ENCODE measurements around the gene RAPSN. TPM values are rescaled to one million over a fixed set of nuclear protein-coding genes. Genes with fewer than 3 reads are reported as not detected.

The RAPSN gene
- polyA plus RNA-seq, 1 donor from 2014 or later, result not detected

DNA sequence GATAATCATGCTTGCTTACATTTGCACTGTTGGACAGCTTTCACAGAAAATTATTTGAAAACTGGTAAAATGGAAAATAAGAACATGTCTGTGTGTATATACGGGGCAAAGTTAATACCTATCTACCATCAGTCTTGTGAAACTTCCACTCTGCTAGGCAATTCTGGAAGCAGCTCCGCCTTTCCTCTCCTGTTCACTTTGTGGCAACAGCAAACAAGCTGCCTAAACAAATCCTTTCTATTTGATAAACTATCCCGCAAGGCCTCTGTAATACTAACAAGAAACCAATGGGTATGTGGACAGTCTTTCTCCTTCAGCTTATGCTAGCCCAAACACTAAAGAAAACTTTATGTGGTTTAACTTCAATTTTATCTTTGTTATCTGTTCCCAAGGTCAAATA lies 39.2 kb upstream of the RAPSN start:
- Histone ChIP-seq H3K79me2 (replicated peaks; ENCODE audit: insufficient read depth, low read length) (peaks cover 6% of the 10 kb centered on the region), H3K9ac (ENCODE audit: low read length) (no peak overlapping the region), H3K27ac (ENCODE audit: low read length) (no peak overlapping the region), H3K9me3 (ENCODE audit: low read length) (no peaks in the 10 kb centered on the region), H2AFZ (ENCODE audit: low read depth, low read length) (no peak overlapping the region), H4K20me1 (ENCODE audit: insufficient read depth) (no peaks in the 10 kb centered on the region), H3K36me3 (ENCODE audit: insufficient read depth, low read length) (peaks cover 5% of the 10 kb centered on the region), H3K9me2 (ENCODE audit: insufficient read depth, low read length) (no peaks in the 10 kb centered on the region), H3F3A (ENCODE audit: insufficient read depth, low read length, poor library complexity, severe bottlenecking) (no peaks in the 10 kb centered on the region), H3K27me3 (ENCODE audit: insufficient read depth, low read depth, low read length) (no peaks in the 10 kb centered on the region), H3K4me2 (ENCODE audit: low read length) (no peak overlapping the region), H3K4me3 (ENCODE audit: low read length) (no peak overlapping the region)
- no peak for TF ChIP-seq EP300 (conservative IDR thresholded peaks at IDR 0.05; ENCODE audit: poor library complexity, severe bottlenecking)
- TF ChIP-seq MXI1 (conservative IDR thresholded peaks at IDR 0.05; ENCODE audit: poor library complexity, severe bottlenecking), result no peak
- no peak for TF ChIP-seq TAF1 (IDR thresholded peaks at IDR 0.05; ENCODE audit: low read depth)

DNA sequence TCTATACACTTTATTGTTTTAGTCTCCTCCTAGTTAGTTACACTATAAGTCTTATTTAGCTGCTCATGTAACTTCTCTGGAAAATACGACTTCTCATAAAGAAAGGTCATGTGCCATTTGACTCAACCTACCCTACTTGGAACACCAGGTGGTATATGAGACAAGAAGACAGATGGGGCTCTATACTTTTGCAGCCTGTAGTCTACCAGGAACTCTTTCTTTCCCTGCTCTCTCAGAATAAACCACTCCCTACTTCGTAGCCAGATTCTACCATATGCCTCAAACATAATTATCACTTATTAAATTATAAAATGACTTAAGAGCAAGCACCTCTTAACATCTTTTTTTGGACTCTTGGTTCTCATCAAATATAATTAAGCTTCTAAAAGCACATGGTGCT lies 38.5 kb upstream of the RAPSN start:
- no peaks in the 10 kb centered on the region for H3K79me2 ChIP-seq (replicated peaks; ENCODE audit: insufficient read depth, low read length)
- no peak overlapping the region for H3K4me3 ChIP-seq (ENCODE audit: low read length)
- no peaks in the 10 kb centered on the region for H4K20me1 ChIP-seq (ENCODE audit: insufficient read depth)
- peaks cover 5% of the 10 kb centered on the region for H3K36me3 ChIP-seq (ENCODE audit: insufficient read depth, low read length)
- H3K27ac ChIP-seq (ENCODE audit: low read length), result no peak overlapping the region
- no peaks in the 10 kb centered on the region for H3F3A ChIP-seq (ENCODE audit: insufficient read depth, low read length, poor library complexity, severe bottlenecking)
- TF ChIP-seq EP300 (conservative IDR thresholded peaks at IDR 0.05; ENCODE audit: poor library complexity, severe bottlenecking) (no peak), MXI1 (conservative IDR thresholded peaks at IDR 0.05; ENCODE audit: poor library complexity, severe bottlenecking) (no peak), EZH2 (IDR thresholded peaks at IDR 0.05; ENCODE audit: borderline replicate concordance, insufficient read depth, low read length, poor library complexity, severe bottlenecking) (no peak), POLR2AphosphoS5 (IDR thresholded peaks at IDR 0.05) (no peak), SMC3 (conservative IDR thresholded peaks at IDR 0.05; ENCODE audit: poor library complexity) (no peak), TAF1 (IDR thresholded peaks at IDR 0.05; ENCODE audit: low read depth) (no peak)
- TF ChIP-seq, protein P1, sequence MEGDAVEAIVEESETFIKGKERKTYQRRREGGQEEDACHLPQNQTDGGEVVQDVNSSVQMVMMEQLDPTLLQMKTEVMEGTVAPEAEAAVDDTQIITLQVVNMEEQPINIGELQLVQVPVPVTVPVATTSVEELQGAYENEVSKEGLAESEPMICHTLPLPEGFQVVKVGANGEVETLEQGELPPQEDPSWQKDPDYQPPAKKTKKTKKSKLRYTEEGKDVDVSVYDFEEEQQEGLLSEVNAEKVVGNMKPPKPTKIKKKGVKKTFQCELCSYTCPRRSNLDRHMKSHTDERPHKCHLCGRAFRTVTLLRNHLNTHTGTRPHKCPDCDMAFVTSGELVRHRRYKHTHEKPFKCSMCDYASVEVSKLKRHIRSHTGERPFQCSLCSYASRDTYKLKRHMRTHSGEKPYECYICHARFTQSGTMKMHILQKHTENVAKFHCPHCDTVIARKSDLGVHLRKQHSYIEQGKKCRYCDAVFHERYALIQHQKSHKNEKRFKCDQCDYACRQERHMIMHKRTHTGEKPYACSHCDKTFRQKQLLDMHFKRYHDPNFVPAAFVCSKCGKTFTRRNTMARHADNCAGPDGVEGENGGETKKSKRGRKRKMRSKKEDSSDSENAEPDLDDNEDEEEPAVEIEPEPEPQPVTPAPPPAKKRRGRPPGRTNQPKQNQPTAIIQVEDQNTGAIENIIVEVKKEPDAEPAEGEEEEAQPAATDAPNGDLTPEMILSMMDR (IDR thresholded peaks at IDR 0.05; ENCODE audit: poor library complexity, severe bottlenecking), result no peak
- no peaks in the 10 kb centered on the region for H3K9me2 ChIP-seq (ENCODE audit: insufficient read depth, low read length)
- no peak overlapping the region for H3K9ac ChIP-seq (ENCODE audit: low read length)
- no peak overlapping the region for H3K4me2 ChIP-seq (ENCODE audit: low read length)
- H2AFZ ChIP-seq (ENCODE audit: low read depth, low read length), result no peak overlapping the region
- H3K9me3 ChIP-seq (ENCODE audit: low read length), result no peaks in the 10 kb centered on the region
- no peaks in the 10 kb centered on the region for H3K27me3 ChIP-seq (ENCODE audit: insufficient read depth, low read depth, low read length)

DNA sequence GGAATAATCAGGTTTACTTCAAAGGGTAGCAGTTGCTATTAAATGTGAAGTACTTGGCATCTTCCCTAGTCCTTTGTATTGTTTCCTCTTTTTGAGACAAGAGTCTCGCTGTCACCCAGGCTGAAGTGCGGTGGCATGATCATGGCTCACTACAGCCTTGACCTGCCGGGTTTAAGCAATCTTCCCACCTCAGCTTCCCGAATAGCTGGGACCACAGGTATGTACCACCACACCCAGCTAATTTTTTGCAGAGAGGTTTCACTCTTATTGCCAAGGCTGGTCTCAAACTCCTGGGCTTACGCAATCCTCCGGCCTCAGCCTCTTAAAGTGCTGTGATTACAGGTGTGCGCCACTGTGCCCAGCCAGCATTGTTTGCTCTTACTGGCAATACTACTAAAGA lies 36.2 kb upstream of the RAPSN start:
- Histone ChIP-seq H2AFZ (ENCODE audit: low read depth, low read length) (no peak overlapping the region), H3K9ac (ENCODE audit: low read length) (no peak overlapping the region), H3K9me3 (ENCODE audit: low read length) (no peaks in the 10 kb centered on the region), H3K9me2 (ENCODE audit: insufficient read depth, low read length) (no peaks in the 10 kb centered on the region), H3K27me3 (ENCODE audit: insufficient read depth, low read depth, low read length) (no peaks in the 10 kb centered on the region), H3K36me3 (ENCODE audit: insufficient read depth, low read length) (peaks cover 5% of the 10 kb centered on the region), H3K4me3 (ENCODE audit: low read length) (no peak overlapping the region), H4K20me1 (ENCODE audit: insufficient read depth) (no peaks in the 10 kb centered on the region), H3K4me2 (ENCODE audit: low read length) (no peak overlapping the region), H3F3A (ENCODE audit: insufficient read depth, low read length, poor library complexity, severe bottlenecking) (no peaks in the 10 kb centered on the region), H3K79me2 (replicated peaks; ENCODE audit: insufficient read depth, low read length) (no peaks in the 10 kb centered on the region), H3K27ac (ENCODE audit: low read length) (no peak overlapping the region)
- TF ChIP-seq EZH2 (IDR thresholded peaks at IDR 0.05; ENCODE audit: borderline replicate concordance, insufficient read depth, low read length, poor library complexity, severe bottlenecking) (no peak), EP300 (conservative IDR thresholded peaks at IDR 0.05; ENCODE audit: poor library complexity, severe bottlenecking) (no peak), TAF1 (IDR thresholded peaks at IDR 0.05; ENCODE audit: low read depth) (no peak), MXI1 (conservative IDR thresholded peaks at IDR 0.05; ENCODE audit: poor library complexity, severe bottlenecking) (no peak), RAD21 (conservative IDR thresholded peaks at IDR 0.05) (no peak), SMC3 (conservative IDR thresholded peaks at IDR 0.05; ENCODE audit: poor library complexity) (no peak), POLR2AphosphoS5 (IDR thresholded peaks at IDR 0.05) (no peak)
- TF ChIP-seq, protein P2, sequence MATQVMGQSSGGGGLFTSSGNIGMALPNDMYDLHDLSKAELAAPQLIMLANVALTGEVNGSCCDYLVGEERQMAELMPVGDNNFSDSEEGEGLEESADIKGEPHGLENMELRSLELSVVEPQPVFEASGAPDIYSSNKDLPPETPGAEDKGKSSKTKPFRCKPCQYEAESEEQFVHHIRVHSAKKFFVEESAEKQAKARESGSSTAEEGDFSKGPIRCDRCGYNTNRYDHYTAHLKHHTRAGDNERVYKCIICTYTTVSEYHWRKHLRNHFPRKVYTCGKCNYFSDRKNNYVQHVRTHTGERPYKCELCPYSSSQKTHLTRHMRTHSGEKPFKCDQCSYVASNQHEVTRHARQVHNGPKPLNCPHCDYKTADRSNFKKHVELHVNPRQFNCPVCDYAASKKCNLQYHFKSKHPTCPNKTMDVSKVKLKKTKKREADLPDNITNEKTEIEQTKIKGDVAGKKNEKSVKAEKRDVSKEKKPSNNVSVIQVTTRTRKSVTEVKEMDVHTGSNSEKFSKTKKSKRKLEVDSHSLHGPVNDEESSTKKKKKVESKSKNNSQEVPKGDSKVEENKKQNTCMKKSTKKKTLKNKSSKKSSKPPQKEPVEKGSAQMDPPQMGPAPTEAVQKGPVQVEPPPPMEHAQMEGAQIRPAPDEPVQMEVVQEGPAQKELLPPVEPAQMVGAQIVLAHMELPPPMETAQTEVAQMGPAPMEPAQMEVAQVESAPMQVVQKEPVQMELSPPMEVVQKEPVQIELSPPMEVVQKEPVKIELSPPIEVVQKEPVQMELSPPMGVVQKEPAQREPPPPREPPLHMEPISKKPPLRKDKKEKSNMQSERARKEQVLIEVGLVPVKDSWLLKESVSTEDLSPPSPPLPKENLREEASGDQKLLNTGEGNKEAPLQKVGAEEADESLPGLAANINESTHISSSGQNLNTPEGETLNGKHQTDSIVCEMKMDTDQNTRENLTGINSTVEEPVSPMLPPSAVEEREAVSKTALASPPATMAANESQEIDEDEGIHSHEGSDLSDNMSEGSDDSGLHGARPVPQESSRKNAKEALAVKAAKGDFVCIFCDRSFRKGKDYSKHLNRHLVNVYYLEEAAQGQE (IDR thresholded peaks at IDR 0.05; ENCODE audit: borderline replicate concordance), result no peak
- TF ChIP-seq, protein P1 (IDR thresholded peaks at IDR 0.05; ENCODE audit: poor library complexity, severe bottlenecking), result no peak

All from neural cell (in vitro differentiated cells).